Ovary (tissue), 3 donors: ENCODE results near the gene SBF2.

Experiments
- EP300 ChIP-seq: sonication (generic); formaldehyde crosslinking; IDR thresholded peaks from one replicate; pipeline ENCODE4 v1.6.1; 2017; ENCODE audit warnings: antibody characterized with exemption
- TF ChIP-seq, protein P1 (sequence below), 3 donors: fragments of 450-650 bp in 2 of 3; fragments of 200-600 bp in 1 of 3; IDR thresholded peaks; one replicate each; pipeline versions ENCODE4 v1.5.1 to v1.8.0; 2016 to 2022; ENCODE audit warnings: antibody characterized with exemption in 3 of 3, mild to moderate bottlenecking in 1 of 3
- donor health status: DM: no; HTN: no; CAD: no.

DNA sequence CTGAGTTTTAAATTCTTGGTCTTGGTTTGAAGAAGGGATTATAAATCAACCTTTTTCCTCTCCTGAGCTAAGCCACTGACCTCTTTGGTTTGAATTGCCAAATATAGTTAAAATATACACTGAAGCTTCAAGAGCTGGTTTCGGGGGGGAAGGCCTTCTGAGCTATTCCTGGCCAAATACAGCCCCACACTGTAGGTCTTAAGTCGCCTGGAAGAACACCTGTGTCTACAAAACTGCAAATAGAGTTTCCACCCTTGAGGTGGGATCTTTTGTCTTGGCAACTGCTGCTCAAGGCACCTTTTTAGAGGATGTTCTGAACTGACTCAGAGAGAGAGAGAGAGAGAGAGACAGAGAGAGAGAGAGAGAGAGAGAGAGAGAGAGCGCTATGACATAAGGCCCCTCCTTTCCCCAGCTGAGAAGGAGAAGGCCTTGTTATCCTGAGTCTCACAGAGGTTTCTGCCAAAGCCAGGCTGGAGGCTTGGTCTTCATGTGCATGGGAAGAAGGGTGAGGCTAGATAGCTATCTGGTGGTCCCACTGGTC, 16.4 kb upstream of the SBF2 start:
- TF ChIP-seq, protein P1, sequence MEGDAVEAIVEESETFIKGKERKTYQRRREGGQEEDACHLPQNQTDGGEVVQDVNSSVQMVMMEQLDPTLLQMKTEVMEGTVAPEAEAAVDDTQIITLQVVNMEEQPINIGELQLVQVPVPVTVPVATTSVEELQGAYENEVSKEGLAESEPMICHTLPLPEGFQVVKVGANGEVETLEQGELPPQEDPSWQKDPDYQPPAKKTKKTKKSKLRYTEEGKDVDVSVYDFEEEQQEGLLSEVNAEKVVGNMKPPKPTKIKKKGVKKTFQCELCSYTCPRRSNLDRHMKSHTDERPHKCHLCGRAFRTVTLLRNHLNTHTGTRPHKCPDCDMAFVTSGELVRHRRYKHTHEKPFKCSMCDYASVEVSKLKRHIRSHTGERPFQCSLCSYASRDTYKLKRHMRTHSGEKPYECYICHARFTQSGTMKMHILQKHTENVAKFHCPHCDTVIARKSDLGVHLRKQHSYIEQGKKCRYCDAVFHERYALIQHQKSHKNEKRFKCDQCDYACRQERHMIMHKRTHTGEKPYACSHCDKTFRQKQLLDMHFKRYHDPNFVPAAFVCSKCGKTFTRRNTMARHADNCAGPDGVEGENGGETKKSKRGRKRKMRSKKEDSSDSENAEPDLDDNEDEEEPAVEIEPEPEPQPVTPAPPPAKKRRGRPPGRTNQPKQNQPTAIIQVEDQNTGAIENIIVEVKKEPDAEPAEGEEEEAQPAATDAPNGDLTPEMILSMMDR (IDR thresholded peaks at IDR 0.05): no peak
- TF ChIP-seq EP300: no peak
